Measurements from ENCODE around the gene SFXN5. TPM values are rescaled to one million over a fixed set of nuclear protein-coding genes. Genes with fewer than 3 reads are reported as not detected.

The SFXN5 gene
- total RNA-seq, 2 donors from 2014 or later, result 16.1 to 26.4 TPM

GRCh38 chr2:72895154-72895553 lies 176.4 kb downstream of the SFXN5 start:
- DNase-seq, result no peak
- Histone ChIP-seq H3K4me3 (peak overlapping the region; percentile 13), H3K27ac (peak overlapping the region; percentile 51), H3K9me3 (no peaks in the 10 kb centered on the region), H3K4me1 (peaks cover 4% of the 10 kb centered on the region), H3K27me3 (no peaks in the 10 kb centered on the region), H3K36me3 (no peaks in the 10 kb centered on the region), H3K9ac (ENCODE audit: low read depth in 2 of 2, low read length in 2 of 2) (peak overlapping the region in 1 of 2 donors; percentile 65)
- TF ChIP-seq CTCF (IDR thresholded peaks at IDR 0.05), result no peak
- intact Hi-C loops (cut with DNase I), result no loop called here

DNA sequence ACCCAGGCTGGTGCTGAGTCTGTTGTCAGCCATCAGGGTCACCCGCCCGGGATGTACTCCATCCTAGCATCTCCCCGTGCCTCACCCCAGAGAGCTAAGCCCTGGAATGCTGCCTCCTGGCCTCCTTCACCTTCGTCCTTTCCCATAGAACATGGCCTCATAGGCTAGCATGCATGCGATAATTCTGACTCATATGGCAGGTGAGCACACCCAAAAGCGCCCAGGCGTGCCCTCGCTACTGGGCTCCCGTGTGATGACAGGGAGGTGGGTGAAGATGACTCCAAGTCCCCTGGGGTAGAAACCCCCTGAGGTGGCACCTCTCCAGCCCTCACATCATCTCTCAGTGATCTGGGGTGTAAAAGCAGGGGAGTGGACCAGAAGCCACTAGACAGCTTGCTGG lies 177.0 kb downstream of the SFXN5 start:
- H3K9me3 ChIP-seq, result no peaks in the 10 kb centered on the region
- H3K27ac ChIP-seq, result no peak overlapping the region
- DNase-seq, result no peak
- H3K4me1 ChIP-seq, result peaks cover 10% of the 10 kb centered on the region
- H3K27me3 ChIP-seq, result no peaks in the 10 kb centered on the region
- no peaks in the 10 kb centered on the region for H3K36me3 ChIP-seq
- intact Hi-C loops (cut with DNase I), result loop anchor here (5.0 kb wide), 3 partner anchors 38 to 283 kb away; no protein-coding TSS in a partner anchor
- no peak overlapping the region for H3K9ac ChIP-seq (ENCODE audit: low read depth in 2 of 2, low read length in 2 of 2)
- TF ChIP-seq CTCF (IDR thresholded peaks at IDR 0.05), result no peak
- H3K4me3 ChIP-seq, result no peak overlapping the region

DNA sequence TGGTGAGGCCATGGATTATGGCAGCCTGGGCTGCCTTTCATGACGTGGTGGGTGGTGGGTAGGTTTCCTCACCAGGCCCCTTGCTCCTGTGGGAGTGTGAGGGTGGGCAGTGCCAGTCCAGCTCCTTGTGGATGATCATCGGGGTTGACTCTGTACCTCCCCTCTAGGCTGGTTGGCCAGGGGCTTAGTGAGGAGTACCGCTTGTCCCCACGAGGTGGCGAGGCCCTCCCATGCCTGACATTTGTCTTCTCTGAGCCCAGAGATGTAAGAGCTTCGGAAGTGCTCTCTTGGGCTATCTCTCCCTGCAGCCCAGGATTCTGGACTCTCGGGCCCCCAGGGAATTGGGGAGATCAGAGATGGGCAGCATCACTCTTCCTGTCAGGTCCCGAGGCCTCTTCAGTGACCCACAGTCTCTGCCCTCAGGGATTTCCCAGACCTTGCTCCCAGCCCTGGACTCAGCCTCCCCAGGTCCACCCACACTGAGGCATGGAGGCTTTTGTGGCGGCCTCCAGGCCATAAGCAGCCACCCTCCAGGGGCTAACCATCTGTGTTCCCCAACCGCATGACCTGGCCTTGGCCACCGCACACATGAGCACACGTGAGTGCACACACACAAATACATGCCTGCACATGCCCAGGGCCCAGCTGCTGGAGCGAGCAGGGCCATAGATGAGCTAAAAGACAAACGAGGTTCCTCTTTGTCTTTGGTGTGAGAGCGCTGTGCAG lies 177.8 kb downstream of the SFXN5 start:
- no peaks in the 10 kb centered on the region for H3K9me3 ChIP-seq
- no peaks in the 10 kb centered on the region for H3K36me3 ChIP-seq
- TF ChIP-seq CTCF (IDR thresholded peaks at IDR 0.05), result peak; percentile 36
- H3K27ac ChIP-seq, result no peak overlapping the region
- H3K27me3 ChIP-seq, result no peaks in the 10 kb centered on the region
- H3K4me3 ChIP-seq, result no peak overlapping the region
- peaks cover 15% of the 10 kb centered on the region for H3K4me1 ChIP-seq
- no peak overlapping the region for H3K9ac ChIP-seq (ENCODE audit: low read depth in 2 of 2, low read length in 2 of 2)
- intact Hi-C loops (cut with DNase I), result loop anchor here (2.0 to 5.0 kb wide), 4 partner anchors 39 to 284 kb away; no protein-coding TSS in a partner anchor
- DNase-seq, result no peak

- Histone ChIP-seq H3K9ac (ENCODE audit: low read depth in 2 of 2, low read length in 2 of 2) (no peak overlapping the region), H3K27me3 (no peaks in the 10 kb centered on the region), H3K4me3 (no peak overlapping the region), H3K9me3 (no peaks in the 10 kb centered on the region), H3K36me3 (no peaks in the 10 kb centered on the region), H3K27ac (no peak overlapping the region), H3K4me1 (peaks cover 21% of the 10 kb centered on the region)
- peak; percentile 73 for TF ChIP-seq CTCF (IDR thresholded peaks at IDR 0.05)
- intact Hi-C loops (cut with DNase I), result loop anchor here (2.0 to 5.0 kb wide), 4 partner anchors 40 to 285 kb away; no protein-coding TSS in a partner anchor
- DNase-seq, result peak; percentile 72
These were observed 178.9 kb downstream of the SFXN5 start for GRCh38 chr2:72892506-72893173.

Other genes starting within 250 kb of the SFXN5 start
- 10 to 100 TPM; 21.3 to 28.8 TPM for gene EXOC6B, start 245.7 kb downstream of the SFXN5 start, total RNA-seq
- gene SPR, start 184.3 kb downstream of the SFXN5 start, total RNA-seq, result 100 to 1,000 TPM in 1 of 2 donors, 10 to 100 TPM in 1; 79.6 to 129 TPM
- 1 to 10 TPM; 1.1 to 2.0 TPM for gene EMX1, start 154.2 kb downstream of the SFXN5 start, total RNA-seq
- gene RAB11FIP5, start 41.2 kb upstream of the SFXN5 start, total RNA-seq, result 10 to 100 TPM; 17.8 to 33.7 TPM
- gene NOTO, start 130.9 kb upstream of the SFXN5 start, total RNA-seq, result not detected
- gene SMYD5, start 142.5 kb upstream of the SFXN5 start, total RNA-seq, result 10 to 100 TPM in 1 of 2 donors, 1 to 10 TPM in 1; 9.4 to 18.9 TPM
- 10 to 100 TPM; 36.2 to 47.5 TPM for gene PRADC1, start 161.5 kb upstream of the SFXN5 start, total RNA-seq
- 100 to 1,000 TPM; 147 to 353 TPM for gene CCT7, start 162.6 kb upstream of the SFXN5 start, total RNA-seq
- gene FBXO41, start 212.8 kb upstream of the SFXN5 start, total RNA-seq, result 1 to 10 TPM; 2.4 to 2.5 TPM
- gene EGR4, start 221.8 kb upstream of the SFXN5 start, total RNA-seq, result not detected